Prostate gland (tissue), 2 donors: ENCODE measurements around the gene GABRD. TPM values are rescaled to one million over a fixed set of nuclear protein-coding genes. Genes with fewer than 3 reads are reported as not detected.

Experiments
- DNase-seq: peaks from one replicate; pipeline ENCODE4 v3.0.0-alpha.2; 2019; ENCODE audit warnings: low spot score
- H3K27ac ChIP-seq, 2 donors: fragments of 200-600 bp; sonication (generic); 2 replicates each; pipeline ENCODE4 v1.5.1; 2017 to 2019
- H3K27me3 ChIP-seq: fragments of 200-600 bp; sonication (generic); replicated peaks from 2 replicates; pipeline ENCODE4 v1.5.1; 2019; ENCODE audit not compliant: insufficient read depth
- H3K36me3 ChIP-seq, 2 donors: fragments of 200-600 bp; sonication (generic); 1 replicate in 1 of 2; 2 replicates in 1 of 2; pipeline versions ENCODE4 v1.5.1 to v1.8.1; 2017 to 2019
- H3K4me1 ChIP-seq: fragments of 200-600 bp; sonication (generic); replicated peaks from 2 replicates; pipeline ENCODE4 v1.5.1; 2019
- H3K4me3 ChIP-seq, 2 donors: fragments of 200-600 bp; sonication (generic); 2 replicates each; pipeline ENCODE4 v1.5.1; 2017 to 2019
- H3K9me3 ChIP-seq: fragments of 200-600 bp; sonication (generic); 2 replicates; pipeline ENCODE4 v1.5.1; 2017
- CTCF ChIP-seq, 4 experiments: fragments of 200-600 bp in 2 of 4; fragments of 450-650 bp in 2 of 4; sonication (generic) in 2 of 4; IDR thresholded peaks; 1 replicate in 3 of 4; 2 replicates in 1 of 4; pipeline ENCODE4 v1.5.1; 2016 to 2019; ENCODE audit warnings: antibody characterized with exemption in 4 of 4, mild to moderate bottlenecking in 2 of 4, moderate library complexity in 2 of 4
- POLR2A ChIP-seq: fragments of 450-650 bp; IDR thresholded peaks from one replicate; pipeline ENCODE4 v1.6.1; 2016; ENCODE audit warnings: antibody characterized with exemption, mild to moderate bottlenecking
- POLR2AphosphoS5 ChIP-seq: sonication (generic); formaldehyde crosslinking; IDR thresholded peaks from one replicate; pipeline ENCODE4 v1.6.1; 2017; ENCODE audit warnings: antibody characterized with exemption
- WGBS: methylation state at CpG from one replicate; pipeline ENCODE4 v1.1.5; 2018; 5-methylcytosine and 5-hydroxymethylcytosine counted together
- intact Hi-C: fragments of 100-400 bp; cut with DNase I; formaldehyde crosslinking; loops from one replicate; pipeline ENCODE4 v1.14.2; 2022
- total RNA-seq, 2 donors: library from RNA; depleted of rRNA; stranded (reverse); fragments of >200 nt; gene quantifications; one replicate each; pipeline ENCODE4 v1.1.0, GENCODE V29; 2016

GABRD gene
- total RNA-seq, 2 donors from 2014 or later: 0.32 to 7.6 TPM

DNA sequence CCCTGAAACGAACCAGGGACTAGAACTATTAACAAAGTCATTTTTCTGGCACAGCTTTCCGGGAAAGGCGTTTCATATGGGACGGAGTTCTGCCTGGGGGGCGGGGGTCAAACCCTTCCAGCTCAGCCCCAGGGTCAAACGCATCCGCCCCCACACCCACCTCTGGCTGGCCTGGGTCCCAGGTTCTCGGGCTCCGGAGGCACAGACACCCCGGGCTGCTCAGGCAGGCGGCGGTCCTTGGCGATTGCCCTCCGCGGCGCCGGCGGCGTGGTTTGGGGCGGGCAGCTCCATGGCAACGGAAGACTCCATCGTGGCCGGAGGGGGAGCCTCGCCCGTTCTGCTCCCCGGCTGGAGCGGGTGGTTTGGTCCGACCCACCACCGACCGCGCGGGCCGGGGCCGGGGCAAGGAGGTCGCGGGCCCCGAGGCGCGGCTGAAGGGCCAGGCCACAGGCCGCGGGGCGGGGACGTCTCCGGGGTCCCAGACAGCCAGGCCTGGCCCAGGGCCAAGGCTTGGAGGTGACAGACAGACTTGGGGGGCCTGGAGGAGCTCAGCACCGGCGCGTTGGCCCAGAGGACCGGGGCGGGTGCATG lies 15.5 kb upstream of the GABRD start, which contains the start of gene CFAP74:
Gene CFAP74, minus strand, starts transcription at position 246 of the 591 bp plus-strand sequence. CDS start 12,830 bp downstream, outside the sequence.
- Histone ChIP-seq H3K9me3 (no peaks in the 10 kb centered on the region), H3K36me3 (no peaks in the 10 kb centered on the region), H3K27ac (no peak within 1 kb of the TSS), H3K4me3 (peak within 1 kb of the TSS in 1 of 2 donors; percentile 15), H3K27me3 (no peaks in the 10 kb centered on the region), H3K4me1 (no peaks in the 10 kb centered on the region)
- no peak for DNase-seq
- intact Hi-C loops: no loop called here
- WGBS: 7% methylated on average over 42 of the region's 49 CpGs
- TF ChIP-seq CTCF (IDR thresholded peaks at IDR 0.05) (no peak), POLR2AphosphoS5 (no peak), POLR2A (no peak)

DNA sequence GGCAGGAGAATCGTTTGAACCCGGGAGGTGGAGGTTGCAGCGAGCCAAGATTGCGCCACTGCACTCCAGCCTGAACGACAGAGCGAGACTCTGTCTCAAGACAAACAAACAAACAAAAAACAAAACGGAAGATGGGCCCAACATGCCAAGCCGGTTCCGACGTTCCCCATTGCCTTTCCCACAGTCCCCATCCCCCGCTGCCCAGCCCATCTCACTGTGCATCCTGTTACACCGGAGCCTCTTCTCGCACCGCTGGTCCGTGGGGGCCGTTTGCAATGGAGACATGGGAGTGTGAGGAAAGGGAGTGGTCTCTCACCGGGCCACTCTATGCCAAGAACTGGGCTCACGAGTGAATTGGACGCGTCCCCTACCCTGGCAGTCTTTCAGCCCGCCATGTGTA lies 14.3 kb upstream of the GABRD start:
- DNase-seq: no peak
- intact Hi-C loops: no loop called here
- H3K27me3 ChIP-seq: no peaks in the 10 kb centered on the region

DNA sequence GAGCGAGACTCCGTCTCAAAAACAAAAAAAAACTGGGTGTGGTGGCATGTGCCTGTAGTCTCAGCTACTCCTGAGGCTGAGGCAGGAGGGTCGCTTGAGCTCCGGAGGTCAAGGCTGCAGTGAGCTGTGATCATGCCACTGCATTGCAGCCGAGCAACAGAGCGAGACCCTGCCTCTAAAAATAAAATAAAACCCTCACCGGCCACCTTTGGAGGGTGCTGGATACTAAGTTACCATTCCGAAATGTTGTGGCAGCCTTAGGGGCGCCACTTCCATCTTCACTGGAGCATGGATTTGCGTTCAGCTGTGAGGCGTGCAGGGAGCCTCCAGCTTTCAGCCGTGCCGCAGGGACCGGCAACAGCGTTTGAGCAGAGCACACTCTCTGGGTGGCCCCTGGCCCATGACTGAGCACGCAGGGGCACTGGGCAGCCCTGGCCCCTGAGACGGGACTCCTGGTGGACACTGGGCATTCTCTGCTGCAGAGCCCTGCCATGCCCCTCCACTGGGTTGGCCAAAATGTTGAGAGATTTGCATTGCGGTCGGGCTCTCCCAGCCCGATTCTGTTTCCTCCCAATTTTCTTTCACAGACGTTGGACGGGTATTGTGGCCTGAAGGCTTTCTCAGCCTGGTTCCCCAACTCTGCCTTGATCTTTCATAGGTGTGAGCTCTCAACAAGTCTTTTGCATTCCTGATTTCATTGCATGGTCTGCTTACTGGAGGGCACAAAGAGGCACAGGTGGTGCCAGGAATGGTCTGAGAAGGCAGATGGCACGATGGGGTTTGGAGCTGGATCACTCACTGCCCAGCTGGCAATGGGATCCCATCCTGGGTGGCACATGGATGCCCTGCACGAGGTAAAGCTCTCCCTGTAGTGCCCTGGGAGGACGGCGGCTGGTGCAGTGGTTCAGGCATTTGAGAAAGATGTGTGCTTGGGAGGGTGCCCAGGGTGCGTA lies 9.8 kb upstream of the GABRD start:
- Histone ChIP-seq H3K27me3 (no peaks in the 10 kb centered on the region), H3K9me3 (no peaks in the 10 kb centered on the region), H3K27ac (no peak overlapping the region), H3K4me3 (no peak overlapping the region), H3K36me3 (no peaks in the 10 kb centered on the region), H3K4me1 (no peaks in the 10 kb centered on the region)
- no peak for TF ChIP-seq CTCF (IDR thresholded peaks at IDR 0.05)
- no peak for TF ChIP-seq POLR2AphosphoS5
- no peak for TF ChIP-seq POLR2A
- WGBS: 71% methylated on average over 27 of the region's 27 CpGs
- DNase-seq: no peak
- intact Hi-C loops: no loop called here

More for the DNA sequence above, 14.3 kb upstream of the GABRD start:
- Histone ChIP-seq H3K36me3 (no peaks in the 10 kb centered on the region), H3K9me3 (no peaks in the 10 kb centered on the region), H3K4me1 (no peaks in the 10 kb centered on the region), H3K27ac (no peak overlapping the region), H3K4me3 (no peak overlapping the region)
- 62% methylated on average over 21 of the region's 21 CpGs for WGBS
- TF ChIP-seq CTCF (IDR thresholded peaks at IDR 0.05) (no peak), POLR2AphosphoS5 (no peak), POLR2A (no peak)

DNA sequence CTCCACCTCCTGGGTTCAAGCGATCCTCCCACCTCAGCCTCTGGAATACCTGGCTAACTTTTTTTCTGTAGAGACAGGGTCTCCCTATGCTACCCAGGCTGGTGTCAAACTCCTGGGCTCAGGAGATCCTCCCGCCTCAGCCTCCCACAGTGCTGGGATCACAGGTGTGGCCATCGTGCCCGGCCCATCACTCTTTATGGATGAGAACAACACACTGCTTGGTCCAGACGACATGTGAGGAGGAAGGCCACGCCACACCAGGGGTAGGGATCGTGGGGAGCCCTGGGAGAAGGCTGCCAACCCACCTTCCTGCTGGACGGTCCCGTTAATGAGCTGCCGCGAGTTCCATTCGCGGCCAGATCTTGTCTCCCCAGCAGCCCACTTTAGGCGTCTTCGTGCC lies 5.0 kb upstream of the GABRD start:
- Histone ChIP-seq H3K4me3 (no peak overlapping the region), H3K36me3 (no peaks in the 10 kb centered on the region), H3K9me3 (no peaks in the 10 kb centered on the region), H3K27me3 (no peaks in the 10 kb centered on the region), H3K4me1 (no peaks in the 10 kb centered on the region), H3K27ac (no peak overlapping the region)
- intact Hi-C loops: no loop called here
- 72% methylated on average over 15 of the region's 15 CpGs for WGBS
- DNase-seq: no peak
- TF ChIP-seq POLR2A: no peak
- no peak for TF ChIP-seq POLR2AphosphoS5
- TF ChIP-seq CTCF (IDR thresholded peaks at IDR 0.05): no peak
